GM15510 (cell line): Measurements from ENCODE around the gene RASSF1.

Experiments
- POLR2A ChIP-seq: IDR thresholded peaks from 3 replicates; pipeline ENCODE4 v1.6.1; 2011; ENCODE audit warnings: borderline replicate concordance; ENCODE audit not compliant: insufficient read length; ENCODE audit errors: extremely low read depth

RASSF1 gene

GRCh38 chr3:50341996-50342650 lies 1.5 kb upstream of the RASSF1 start:
- TF ChIP-seq POLR2A, result no peak

- no peak for TF ChIP-seq POLR2A
Observed at GRCh38 chr3:50341537-50341936, 901 bp upstream of the RASSF1 start.

- no peak for TF ChIP-seq POLR2A
Observed at GRCh38 chr3:50340147-50340447, 539 bp downstream of the RASSF1 start.

GRCh38 chr3:50339485-50340146 lies 1.0 kb downstream of the RASSF1 start:
- no peak for TF ChIP-seq POLR2A

GRCh38 chr3:50338965-50339364 lies 1.7 kb downstream of the RASSF1 start:
- no peak for TF ChIP-seq POLR2A

- TF ChIP-seq POLR2A, result peak; percentile 81
Observed at GRCh38 chr3:50337175-50337861, 3.3 kb downstream of the RASSF1 start.

GRCh38 chr3:50336452-50337174 lies 4.0 kb downstream of the RASSF1 start:
- TF ChIP-seq POLR2A, result no peak

GRCh38 chr3:50334339-50335075 lies 6.1 kb downstream of the RASSF1 start:
- TF ChIP-seq POLR2A, result no peak

- no peak for TF ChIP-seq POLR2A
Observed at GRCh38 chr3:50333744-50334328, 6.8 kb downstream of the RASSF1 start.

GRCh38 chr3:50331364-50331907 lies 9.2 kb downstream of the RASSF1 start:
- TF ChIP-seq POLR2A, result no peak

- no peak for TF ChIP-seq POLR2A
Observed at GRCh38 chr3:50330330-50330729, 10.3 kb downstream of the RASSF1 start.

- peak; percentile 84 for TF ChIP-seq POLR2A
Observed at GRCh38 chr3:50327943-50328691, 12.5 kb downstream of the RASSF1 start, which contains the start of gene TUSC2. Gene TUSC2, minus strand, starts transcription at chr3:50328223. Its CDS starts 124 bp downstream, at chr3:50328099.

GRCh38 chr3:50327129-50327528 lies 13.5 kb downstream of the RASSF1 start:
- no peak for TF ChIP-seq POLR2A
